ENCODE data around the gene PAIP2.
"Not testable (repeated sequence)": the region's sequence is repeated elsewhere in the genome, so short reads cannot be mapped to it uniquely, and the experiment has no call there.

Gene PAIP2

GRCh38 chr5:139402561-139403158 lies 61.0 kb downstream of the PAIP2 start:
- Mint-ChIP-seq H3K27ac (peak overlapping the region; percentile 98), H3K4me1 (peaks cover 45% of the 10 kb centered on the region), H3K4me3 (peak overlapping the region; percentile 87), H3K9me3 (no peaks in the 10 kb centered on the region), H3K36me3 (peaks cover 23% of the 10 kb centered on the region)
- ATAC-seq = no peak
- no peak for DNase-seq (ENCODE audit: low spot score in 2 of 2)

GRCh38 chr5:139403418-139403786 lies 61.7 kb downstream of the PAIP2 start:
- Mint-ChIP-seq H3K4me3 (peak overlapping the region; percentile 87), H3K4me1 (peaks cover 44% of the 10 kb centered on the region), H3K9me3 (no peaks in the 10 kb centered on the region), H3K27ac (peak overlapping the region; percentile 98), H3K36me3 (peaks cover 19% of the 10 kb centered on the region)
- no peak for ATAC-seq
- no peak for DNase-seq (ENCODE audit: low spot score in 2 of 2)

- no peaks in the 10 kb centered on the region for H3K9me3 Mint-ChIP-seq
- peaks cover 43% of the 10 kb centered on the region for H3K4me1 Mint-ChIP-seq
- ATAC-seq = peak; percentile 95
- peak within 1 kb of the TSS; percentile 87 for H3K4me3 Mint-ChIP-seq
- peaks cover 19% of the 10 kb centered on the region for H3K36me3 Mint-ChIP-seq
- H3K27ac Mint-ChIP-seq = peak within 1 kb of the TSS; percentile 98
- peak; percentile 91 to 98 for DNase-seq (ENCODE audit: low spot score in 2 of 2)
Measured at GRCh38 chr5:139403787-139404483, 62.3 kb downstream of the PAIP2 start, which contains the start of gene SPATA24. Gene SPATA24, minus strand, starts transcription at chr5:139404089. Its CDS starts 29 bp downstream, at chr5:139404060.

- peak overlapping the region; percentile 87 for H3K4me3 Mint-ChIP-seq
Measured at GRCh38 chr5:139404484-139404840, 62.8 kb downstream of the PAIP2 start.

GRCh38 chr5:139406963-139407362 lies 65.3 kb downstream of the PAIP2 start:
- H3K4me3 Mint-ChIP-seq = no peak overlapping the region
- H3K27ac Mint-ChIP-seq = peak overlapping the region; percentile 8
- peaks cover 13% of the 10 kb centered on the region for H3K36me3 Mint-ChIP-seq
- no peaks in the 10 kb centered on the region for H3K9me3 Mint-ChIP-seq
- ATAC-seq (no peak), DNase-seq (ENCODE audit: low spot score in 2 of 2) (no peak)
- H3K4me1 Mint-ChIP-seq = peaks cover 33% of the 10 kb centered on the region

More at GRCh38 chr5:139404484-139404840, 62.8 kb downstream of the PAIP2 start:
- H3K36me3 Mint-ChIP-seq = peaks cover 19% of the 10 kb centered on the region
- DNase-seq (ENCODE audit: low spot score in 2 of 2) (no peak), ATAC-seq (no peak)
- peaks cover 38% of the 10 kb centered on the region for H3K4me1 Mint-ChIP-seq
- peak overlapping the region; percentile 98 for H3K27ac Mint-ChIP-seq
- H3K9me3 Mint-ChIP-seq = no peaks in the 10 kb centered on the region

GRCh38 chr5:139407517-139407916 lies 65.9 kb downstream of the PAIP2 start:
- ATAC-seq (no peak), DNase-seq (ENCODE audit: low spot score in 2 of 2) (no peak)
- Mint-ChIP-seq H3K27ac (peak overlapping the region; percentile 8), H3K4me3 (no peak overlapping the region), H3K36me3 (peaks cover 13% of the 10 kb centered on the region), H3K4me1 (peaks cover 31% of the 10 kb centered on the region), H3K9me3 (no peaks in the 10 kb centered on the region)

GRCh38 chr5:139408191-139408590 lies 66.5 kb downstream of the PAIP2 start:
- H3K4me3 Mint-ChIP-seq = no peak overlapping the region
- peaks cover 31% of the 10 kb centered on the region for H3K4me1 Mint-ChIP-seq
- peak overlapping the region; percentile 8 for H3K27ac Mint-ChIP-seq
- ATAC-seq = no peak
- no peaks in the 10 kb centered on the region for H3K9me3 Mint-ChIP-seq
- DNase-seq (ENCODE audit: low spot score in 2 of 2) = no peak
- peaks cover 19% of the 10 kb centered on the region for H3K36me3 Mint-ChIP-seq

GRCh38 chr5:139409116-139409515 lies 67.5 kb downstream of the PAIP2 start:
- peaks cover 31% of the 10 kb centered on the region for H3K4me1 Mint-ChIP-seq
- not testable (repeated sequence) for H3K27ac Mint-ChIP-seq; H3K4me3 Mint-ChIP-seq; DNase-seq (ENCODE audit: low spot score in 2 of 2); ATAC-seq; H3K9me3 Mint-ChIP-seq
- H3K36me3 Mint-ChIP-seq = peaks cover 20% of the 10 kb centered on the region

- Mint-ChIP-seq H3K4me3 (no peak overlapping the region), H3K9me3 (no peaks in the 10 kb centered on the region), H3K36me3 (peaks cover 20% of the 10 kb centered on the region), H3K27ac (no peak overlapping the region), H3K4me1 (peaks cover 37% of the 10 kb centered on the region)
- ATAC-seq (no peak), DNase-seq (ENCODE audit: low spot score in 2 of 2) (no peak)
Measured at GRCh38 chr5:139410121-139410992, 68.7 kb downstream of the PAIP2 start.

- no peak for DNase-seq (ENCODE audit: low spot score in 2 of 2)
- Mint-ChIP-seq H3K4me3 (no peak overlapping the region), H3K27ac (no peak overlapping the region), H3K9me3 (no peaks in the 10 kb centered on the region), H3K36me3 (peaks cover 24% of the 10 kb centered on the region), H3K4me1 (peaks cover 45% of the 10 kb centered on the region)
- no peak for ATAC-seq
Measured at GRCh38 chr5:139410993-139411828, 69.6 kb downstream of the PAIP2 start.

- H3K9me3 Mint-ChIP-seq = no peaks in the 10 kb centered on the region
- peaks cover 44% of the 10 kb centered on the region for H3K4me1 Mint-ChIP-seq
- peak overlapping the region; percentile 90 for H3K27ac Mint-ChIP-seq
- no peak for ATAC-seq
- no peak overlapping the region for H3K4me3 Mint-ChIP-seq
- peaks cover 43% of the 10 kb centered on the region for H3K36me3 Mint-ChIP-seq
- DNase-seq (ENCODE audit: low spot score in 2 of 2) = no peak
Measured at GRCh38 chr5:139413153-139413552, 71.5 kb downstream of the PAIP2 start.

- peak; percentile 40 for ATAC-seq
- H3K4me3 Mint-ChIP-seq = peak overlapping the region; percentile 54
- H3K36me3 Mint-ChIP-seq = peaks cover 51% of the 10 kb centered on the region
- DNase-seq (ENCODE audit: low spot score in 2 of 2) = no peak
- no peaks in the 10 kb centered on the region for H3K9me3 Mint-ChIP-seq
- peaks cover 44% of the 10 kb centered on the region for H3K4me1 Mint-ChIP-seq
- H3K27ac Mint-ChIP-seq = peak overlapping the region; percentile 90
Measured at GRCh38 chr5:139413963-139414362, 72.3 kb downstream of the PAIP2 start.

- ATAC-seq = peak; percentile 9
- no peaks in the 10 kb centered on the region for H3K9me3 Mint-ChIP-seq
- peak overlapping the region; percentile 90 for H3K27ac Mint-ChIP-seq
- peaks cover 44% of the 10 kb centered on the region for H3K4me1 Mint-ChIP-seq
- H3K36me3 Mint-ChIP-seq = peaks cover 58% of the 10 kb centered on the region
- no peak for DNase-seq (ENCODE audit: low spot score in 2 of 2)
- peak overlapping the region; percentile 54 for H3K4me3 Mint-ChIP-seq
Measured at GRCh38 chr5:139414581-139415130, 73.0 kb downstream of the PAIP2 start.

GRCh38 chr5:139415221-139415861 lies 73.7 kb downstream of the PAIP2 start:
- DNase-seq (ENCODE audit: low spot score in 2 of 2) (peak in 1 of 2 donors; percentile 64), ATAC-seq (peak; percentile 89)
- H3K9me3 Mint-ChIP-seq = no peaks in the 10 kb centered on the region
- H3K27ac Mint-ChIP-seq = peak overlapping the region; percentile 90
- H3K4me1 Mint-ChIP-seq = peaks cover 44% of the 10 kb centered on the region
- H3K4me3 Mint-ChIP-seq = peak overlapping the region; percentile 54
- peaks cover 65% of the 10 kb centered on the region for H3K36me3 Mint-ChIP-seq

Measured in stimulated activated effector memory CD8-positive, alpha-beta T cell treated with anti-CD3 and anti-CD28 coated beads, Interleukin-12 subunit alpha, Interleukin-12 subunit beta, amount 100 ng/mL, for 72 hours (primary cell).